ENCODE results near the gene DMXL2. TPM values are rescaled to one million over a fixed set of nuclear protein-coding genes. Genes with fewer than 3 reads are reported as not detected.
A peak's percentile ranks its signal among the peaks of the same experiment; 100 is the strongest.

Gene DMXL2
- total RNA-seq, 1 experiment from 2014 or later = 13.8 TPM

GRCh38 chr15:51475736-51476135, 146.8 kb downstream of the DMXL2 start:
- BruUV-seq (replicated peaks) = no TSS peak
- TF ChIP-seq, protein P1, sequence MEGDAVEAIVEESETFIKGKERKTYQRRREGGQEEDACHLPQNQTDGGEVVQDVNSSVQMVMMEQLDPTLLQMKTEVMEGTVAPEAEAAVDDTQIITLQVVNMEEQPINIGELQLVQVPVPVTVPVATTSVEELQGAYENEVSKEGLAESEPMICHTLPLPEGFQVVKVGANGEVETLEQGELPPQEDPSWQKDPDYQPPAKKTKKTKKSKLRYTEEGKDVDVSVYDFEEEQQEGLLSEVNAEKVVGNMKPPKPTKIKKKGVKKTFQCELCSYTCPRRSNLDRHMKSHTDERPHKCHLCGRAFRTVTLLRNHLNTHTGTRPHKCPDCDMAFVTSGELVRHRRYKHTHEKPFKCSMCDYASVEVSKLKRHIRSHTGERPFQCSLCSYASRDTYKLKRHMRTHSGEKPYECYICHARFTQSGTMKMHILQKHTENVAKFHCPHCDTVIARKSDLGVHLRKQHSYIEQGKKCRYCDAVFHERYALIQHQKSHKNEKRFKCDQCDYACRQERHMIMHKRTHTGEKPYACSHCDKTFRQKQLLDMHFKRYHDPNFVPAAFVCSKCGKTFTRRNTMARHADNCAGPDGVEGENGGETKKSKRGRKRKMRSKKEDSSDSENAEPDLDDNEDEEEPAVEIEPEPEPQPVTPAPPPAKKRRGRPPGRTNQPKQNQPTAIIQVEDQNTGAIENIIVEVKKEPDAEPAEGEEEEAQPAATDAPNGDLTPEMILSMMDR (IDR thresholded peaks at IDR 0.05; ENCODE audit: unreplicated experiment) = no peak

DNA sequence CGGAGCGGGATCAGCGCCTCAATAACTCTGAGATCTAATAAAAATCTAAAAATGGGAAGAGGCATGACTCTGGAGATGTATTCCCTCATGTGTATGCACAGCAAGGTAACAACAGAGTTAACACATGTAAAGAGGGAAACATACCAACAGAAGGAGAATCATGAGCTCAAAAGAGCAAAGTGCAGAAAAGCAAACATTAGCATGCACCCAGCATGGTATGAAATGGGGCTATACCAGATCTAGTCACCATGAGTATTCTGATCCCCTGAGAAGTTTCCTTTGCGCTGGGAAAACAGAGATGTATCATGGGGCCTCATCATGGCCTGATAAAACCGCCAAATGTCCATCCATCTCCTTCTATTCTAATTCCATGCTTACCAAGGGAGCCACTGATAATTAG, 152.1 kb downstream of the DMXL2 start:
- CTCF ChIA-PET = interaction anchor here (0.5 kb wide), 1 partner anchor 387 kb away, joined by 3 read pairs; no protein-coding TSS in a partner anchor
- Mint-ChIP-seq H3K4me1 (ENCODE audit: low read depth, unreplicated experiment) (no peaks in the 10 kb centered on the region), H3K9me3 (ENCODE audit: low read depth, unreplicated experiment) (no peaks in the 10 kb centered on the region), H3K36me3 (ENCODE audit: insufficient read depth, unreplicated experiment) (no peaks in the 10 kb centered on the region), H3K4me3 (ENCODE audit: low read depth, unreplicated experiment) (no peak overlapping the region), H3K27me3 (ENCODE audit: unreplicated experiment) (no peaks in the 10 kb centered on the region), H3K27ac (ENCODE audit: unreplicated experiment) (no peak overlapping the region)
- no TSS peak for BruUV-seq (replicated peaks)
- DNase-seq = no peak
- intact Hi-C loops (cut with micrococcal nuclease; ENCODE audit: unreplicated experiment) = no loop called here
- TF ChIP-seq, protein P1 (IDR thresholded peaks at IDR 0.05; ENCODE audit: unreplicated experiment) = no peak

More at GRCh38 chr15:51475736-51476135, 146.8 kb downstream of the DMXL2 start:
- no peak overlapping the region for H3K27ac Mint-ChIP-seq (ENCODE audit: unreplicated experiment)
- intact Hi-C loops (cut with micrococcal nuclease; ENCODE audit: unreplicated experiment) = no loop called here
- no peaks in the 10 kb centered on the region for H3K36me3 Mint-ChIP-seq (ENCODE audit: insufficient read depth, unreplicated experiment)
- H3K4me3 Mint-ChIP-seq (ENCODE audit: low read depth, unreplicated experiment) = no peak overlapping the region
- no peak for DNase-seq
- H3K4me1 Mint-ChIP-seq (ENCODE audit: low read depth, unreplicated experiment) = no peaks in the 10 kb centered on the region
- no peaks in the 10 kb centered on the region for H3K27me3 Mint-ChIP-seq (ENCODE audit: unreplicated experiment)
- CTCF ChIA-PET = no interaction called here
- H3K9me3 Mint-ChIP-seq (ENCODE audit: low read depth, unreplicated experiment) = no peaks in the 10 kb centered on the region

DNA sequence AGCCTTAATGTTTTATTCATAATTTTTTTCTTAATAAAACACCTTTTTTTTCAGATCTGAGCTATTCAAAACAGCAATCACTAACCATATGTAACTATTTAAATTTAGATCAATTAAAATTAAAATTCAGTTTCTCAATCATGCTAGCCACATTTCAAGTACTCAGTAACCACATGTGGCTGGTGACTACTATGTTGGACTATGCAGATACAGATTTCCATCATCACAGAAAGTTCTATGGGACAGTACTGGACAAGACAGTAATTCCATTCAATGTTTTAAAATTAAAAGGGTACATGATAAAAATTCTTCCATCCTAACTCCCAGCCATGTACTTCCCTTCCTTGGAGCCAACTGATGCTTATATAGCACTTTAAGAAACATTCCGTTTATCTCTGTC, 161.8 kb downstream of the DMXL2 start:
- no peaks in the 10 kb centered on the region for H3K4me1 Mint-ChIP-seq (ENCODE audit: low read depth, unreplicated experiment)
- intact Hi-C loops (cut with micrococcal nuclease; ENCODE audit: unreplicated experiment) = no loop called here
- CTCF ChIA-PET = no interaction called here
- H3K27ac Mint-ChIP-seq (ENCODE audit: unreplicated experiment) = no peak overlapping the region
- TF ChIP-seq, protein P1 (IDR thresholded peaks at IDR 0.05; ENCODE audit: unreplicated experiment) = no peak
- no peaks in the 10 kb centered on the region for H3K36me3 Mint-ChIP-seq (ENCODE audit: insufficient read depth, unreplicated experiment)
- no peak overlapping the region for H3K4me3 Mint-ChIP-seq (ENCODE audit: low read depth, unreplicated experiment)
- DNase-seq = no peak
- no TSS peak for BruUV-seq (replicated peaks)
- H3K9me3 Mint-ChIP-seq (ENCODE audit: low read depth, unreplicated experiment) = no peaks in the 10 kb centered on the region
- peaks cover 15% of the 10 kb centered on the region for H3K27me3 Mint-ChIP-seq (ENCODE audit: unreplicated experiment)

DNA sequence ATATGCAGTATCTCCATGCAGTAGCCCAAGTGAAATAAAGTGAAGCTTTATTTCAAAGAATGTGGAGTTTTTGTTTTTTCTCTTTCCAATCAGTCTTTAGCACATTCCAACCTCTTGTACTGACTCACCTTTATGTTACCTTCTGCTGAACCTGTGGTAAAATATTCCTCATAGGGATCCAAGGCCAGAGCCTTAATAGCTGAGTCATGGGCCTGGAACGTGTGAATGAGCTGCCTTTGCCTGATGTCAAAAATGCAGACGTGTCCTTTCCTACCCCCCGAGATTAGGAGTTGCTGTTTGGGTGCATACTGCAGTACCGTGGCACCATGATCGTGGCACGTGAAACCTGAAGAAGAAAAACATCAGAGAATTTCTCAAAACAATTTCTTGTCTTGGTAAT, 172.6 kb downstream of the DMXL2 start:
- TF ChIP-seq, protein P1 (IDR thresholded peaks at IDR 0.05; ENCODE audit: unreplicated experiment) = no peak

More for the DNA sequence above, 172.6 kb downstream of the DMXL2 start:
- no TSS peak for BruUV-seq (replicated peaks)
- Mint-ChIP-seq H3K27me3 (ENCODE audit: unreplicated experiment) (no peaks in the 10 kb centered on the region), H3K4me1 (ENCODE audit: low read depth, unreplicated experiment) (peaks cover 46% of the 10 kb centered on the region), H3K4me3 (ENCODE audit: low read depth, unreplicated experiment) (peak overlapping the region; percentile 21), H3K36me3 (ENCODE audit: insufficient read depth, unreplicated experiment) (no peaks in the 10 kb centered on the region), H3K27ac (ENCODE audit: unreplicated experiment) (no peak overlapping the region), H3K9me3 (ENCODE audit: low read depth, unreplicated experiment) (peaks cover 2% of the 10 kb centered on the region)
- intact Hi-C loops (cut with micrococcal nuclease; ENCODE audit: unreplicated experiment) = loop anchor here (2.0 to 5.0 kb wide), 2 partner anchors 45 to 68 kb away; no protein-coding TSS in a partner anchor
- DNase-seq = peak; percentile 64
- CTCF ChIA-PET = interaction anchor here (0.8 to 1.3 kb wide), 3 partner anchors 10 to 48 kb away, joined by 3 to 5 read pairs (median 3); no protein-coding TSS in a partner anchor

Data from Calu3 (cell line).